HEK293T (cell line): ENCODE results near the gene INPP4A.

Experiments used
- BHLHE40 ChIP-seq: fragments of 450-650 bp; IDR thresholded peaks from 2 replicates; pipeline ENCODE4 v1.6.1; 2016; ENCODE audit warnings: mild to moderate bottlenecking, moderate library complexity, borderline replicate concordance
- FOXK2 ChIP-seq: fragments of 450-650 bp; IDR thresholded peaks from 2 replicates; pipeline ENCODE4 v1.6.1; 2016; ENCODE audit warnings: mild to moderate bottlenecking
- FOXM1 ChIP-seq: fragments of 450-650 bp; IDR thresholded peaks from 2 replicates; pipeline ENCODE4 v1.6.1; 2017; ENCODE audit warnings: mild to moderate bottlenecking, borderline replicate concordance
- HDGF ChIP-seq: fragments of 450-650 bp; IDR thresholded peaks from 2 replicates; pipeline ENCODE4 v1.6.1; 2017; ENCODE audit warnings: antibody characterized with exemption, borderline replicate concordance
- SP1 ChIP-seq: fragments of 450-650 bp; IDR thresholded peaks from 2 replicates; pipeline ENCODE4 v1.6.1; 2017
- TARDBP ChIP-seq: fragments of 450-650 bp; IDR thresholded peaks from 2 replicates; pipeline ENCODE4 v1.6.1; 2016
- ZNF384 ChIP-seq: fragments of 450-650 bp; IDR thresholded peaks from 2 replicates; pipeline ENCODE4 v1.6.1; 2016

- TF ChIP-seq FOXM1 (no peak), FOXK2 (no peak), BHLHE40 (no peak), TARDBP (no peak), SP1 (no peak), HDGF (no peak), ZNF384 (no peak)
Measured at GRCh38 chr2:98458667-98459380, 14.2 kb downstream of the INPP4A start.
